ACC112 (cell line): ENCODE data around the gene GNAL.

ENCODE experiments used
- H2AFZ ChIP-seq: fragments of 200-600 bp; sonication (generic); one replicate; pipeline ENCODE4 v1.6.0; 2017; ENCODE audit warnings: antibody characterized with exemption, low read length; ENCODE audit not compliant: unreplicated experiment
- H3K27ac ChIP-seq: fragments of 200-600 bp; sonication (generic); 2 replicates; pipeline ENCODE4 v1.5.1; 2014; ENCODE audit warnings: low read depth, mild to moderate bottlenecking, antibody characterized with exemption, low read length, moderate library complexity
- H3K27me3 ChIP-seq: fragments of 200-600 bp; sonication (generic); 2 replicates; pipeline ENCODE4 v1.6.1; 2014; ENCODE audit warnings: mild to moderate bottlenecking, antibody characterized with exemption, low read length, moderate library complexity, mixed read lengths; ENCODE audit not compliant: insufficient read depth
- H3K36me3 ChIP-seq: fragments of 200-600 bp; sonication (generic); 2 replicates; pipeline ENCODE4 v1.6.1; 2016; ENCODE audit warnings: mild to moderate bottlenecking, antibody characterized with exemption, low read length, moderate library complexity, mixed read lengths; ENCODE audit not compliant: insufficient read depth
- H3K4me1 ChIP-seq: fragments of 200-600 bp; sonication (generic); one replicate; pipeline ENCODE4 v1.6.1; 2016; ENCODE audit warnings: low read length, mixed read lengths; ENCODE audit not compliant: insufficient read depth, unreplicated experiment, control insufficient read depth
- H3K4me3 ChIP-seq: fragments of 200-600 bp; sonication (generic); 2 replicates; pipeline ENCODE4 v1.5.1; 2014; ENCODE audit warnings: mild to moderate bottlenecking, low read depth, low read length
- H3K79me2 ChIP-seq: fragments of 200-600 bp; sonication (generic); one replicate; pipeline ENCODE4 v1.6.0; 2016; ENCODE audit warnings: low read length; ENCODE audit not compliant: control insufficient read depth, unreplicated experiment, insufficient read depth

GNAL gene

GRCh38 chr18:11785444-11786055, 96.5 kb downstream of the GNAL start:
- Histone ChIP-seq H2AFZ (no peak overlapping the region), H3K79me2 (no peaks in the 10 kb centered on the region), H3K27ac (no peak overlapping the region), H3K36me3 (no peaks in the 10 kb centered on the region), H3K4me3 (no peak overlapping the region), H3K27me3 (0 out of 2 replicates have a peak, but pooled peaks cover 3% of the 10 kb centered on the region), H3K4me1 (no peaks in the 10 kb centered on the region)

DNA sequence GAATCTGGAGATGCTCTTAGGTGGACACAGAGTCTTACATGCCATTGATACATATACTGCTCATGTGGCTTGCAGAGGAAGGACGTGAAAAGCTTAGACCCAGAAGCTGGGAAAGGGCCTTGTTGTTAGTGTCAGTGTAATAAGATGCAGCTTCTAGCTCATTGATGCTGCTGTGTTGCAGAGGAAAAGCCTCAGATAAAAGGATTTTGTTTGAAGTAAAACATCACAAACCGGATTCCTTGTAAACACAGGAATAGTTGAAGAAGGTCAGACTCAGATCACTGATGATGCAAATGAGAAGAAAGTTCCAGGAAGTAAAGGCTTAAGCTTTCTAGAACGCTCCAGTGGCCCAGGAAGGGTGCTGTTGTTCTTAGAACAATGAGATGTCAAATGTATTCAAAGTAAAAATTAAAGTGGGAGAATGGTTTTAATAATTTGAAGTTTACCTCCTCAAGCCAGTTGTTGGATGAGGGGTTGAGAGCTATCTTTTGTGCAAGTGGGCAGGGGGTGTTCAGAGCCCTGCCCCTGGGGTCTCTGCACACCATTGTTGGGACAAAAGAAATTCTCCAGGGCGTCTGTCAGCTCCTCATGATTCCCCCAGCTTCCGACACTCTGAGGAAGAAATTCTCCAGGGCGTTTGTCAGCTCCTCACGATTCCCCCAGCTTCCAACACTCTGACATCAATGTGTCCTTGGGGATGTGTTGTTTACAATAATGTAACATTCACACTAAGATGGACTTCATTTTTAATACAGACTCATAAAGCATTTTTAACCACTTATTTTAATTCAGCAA, 100.8 kb downstream of the GNAL start:
- no peak overlapping the region for H3K4me3 ChIP-seq
- H2AFZ ChIP-seq: peak overlapping the region; percentile 22

GRCh38 chr18:11791131-11791530, 102.1 kb downstream of the GNAL start:
- H3K79me2 ChIP-seq: no peaks in the 10 kb centered on the region
- no peak overlapping the region for H2AFZ ChIP-seq
- no peak overlapping the region for H3K27ac ChIP-seq
- no peak overlapping the region for H3K4me3 ChIP-seq
- no peaks in the 10 kb centered on the region for H3K36me3 ChIP-seq
- peaks cover 3% of the 10 kb centered on the region; the same call in 1 of the 2 replicates for H3K27me3 ChIP-seq
- H3K4me1 ChIP-seq: no peaks in the 10 kb centered on the region

More for the DNA sequence above, 100.8 kb downstream of the GNAL start:
- H3K27me3 ChIP-seq: peaks cover 3% of the 10 kb centered on the region; the same call in 1 of the 2 replicates
- no peaks in the 10 kb centered on the region for H3K79me2 ChIP-seq
- no peaks in the 10 kb centered on the region for H3K4me1 ChIP-seq
- H3K27ac ChIP-seq: no peak overlapping the region
- no peaks in the 10 kb centered on the region for H3K36me3 ChIP-seq

DNA sequence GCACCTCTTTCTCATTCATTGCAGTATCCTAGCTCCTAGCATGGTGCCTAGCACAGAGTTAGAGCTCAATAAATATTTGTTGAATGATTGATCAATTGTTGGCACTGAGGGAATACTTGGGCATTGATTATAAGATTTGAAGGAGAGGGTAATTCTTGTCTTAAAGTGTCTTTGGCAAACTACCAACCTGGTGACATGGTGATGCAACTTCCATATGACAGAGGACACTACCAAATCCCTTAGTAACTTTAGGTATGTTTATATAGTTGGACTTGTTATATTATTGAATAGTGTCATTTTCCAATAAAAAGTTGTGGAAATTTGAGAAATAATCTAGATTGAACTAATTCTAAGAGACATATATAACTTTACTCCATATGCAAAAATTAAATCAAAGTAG, 103.6 kb downstream of the GNAL start:
- no peaks in the 10 kb centered on the region for H3K79me2 ChIP-seq
- no peak overlapping the region for H2AFZ ChIP-seq
- H3K27me3 ChIP-seq: peaks cover 3% of the 10 kb centered on the region; the same call in 1 of the 2 replicates
- no peaks in the 10 kb centered on the region for H3K36me3 ChIP-seq
- H3K4me1 ChIP-seq: no peaks in the 10 kb centered on the region
- no peak overlapping the region for H3K4me3 ChIP-seq
- no peak overlapping the region for H3K27ac ChIP-seq

DNA sequence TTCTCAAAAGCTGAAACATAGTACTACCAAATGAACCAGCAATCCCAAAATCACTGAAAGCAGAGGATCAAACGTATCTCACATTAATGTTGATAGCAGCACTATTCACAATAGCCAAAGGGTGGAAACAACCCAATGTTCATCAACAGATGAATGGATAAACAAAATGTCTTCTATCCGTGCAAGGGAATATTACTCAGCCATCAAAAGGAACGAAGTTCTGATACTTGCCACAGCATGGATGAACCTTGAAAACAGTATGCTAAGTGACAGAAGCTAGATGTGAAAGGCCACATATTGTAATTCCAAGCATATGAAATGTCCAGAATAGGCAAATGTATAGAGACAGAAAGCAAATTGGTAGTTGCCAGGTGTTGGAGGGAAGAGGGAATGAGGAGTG, 105.1 kb downstream of the GNAL start:
- H2AFZ ChIP-seq: no peak overlapping the region
- H3K4me1 ChIP-seq: no peaks in the 10 kb centered on the region
- H3K4me3 ChIP-seq: no peak overlapping the region
- H3K36me3 ChIP-seq: no peaks in the 10 kb centered on the region
- no peaks in the 10 kb centered on the region for H3K79me2 ChIP-seq
- H3K27me3 ChIP-seq: peaks cover 3% of the 10 kb centered on the region; the same call in 1 of the 2 replicates
- no peak overlapping the region for H3K27ac ChIP-seq

- Histone ChIP-seq H3K36me3 (no peaks in the 10 kb centered on the region), H3K79me2 (no peaks in the 10 kb centered on the region), H3K27me3 (peaks cover 6% of the 10 kb centered on the region; the same call in 1 of the 2 replicates), H3K4me3 (no peak overlapping the region), H3K4me1 (no peaks in the 10 kb centered on the region), H3K27ac (no peak overlapping the region), H2AFZ (no peak overlapping the region)
Measured at GRCh38 chr18:11795916-11796315, 106.9 kb downstream of the GNAL start.

GRCh38 chr18:11798271-11798670, 109.2 kb downstream of the GNAL start:
- Histone ChIP-seq H3K36me3 (no peaks in the 10 kb centered on the region), H3K27me3 (peaks cover 11% of the 10 kb centered on the region; the same call in 1 of the 2 replicates), H3K79me2 (no peaks in the 10 kb centered on the region), H3K27ac (no peak overlapping the region), H3K4me1 (no peaks in the 10 kb centered on the region), H2AFZ (no peak overlapping the region), H3K4me3 (no peak overlapping the region)

DNA sequence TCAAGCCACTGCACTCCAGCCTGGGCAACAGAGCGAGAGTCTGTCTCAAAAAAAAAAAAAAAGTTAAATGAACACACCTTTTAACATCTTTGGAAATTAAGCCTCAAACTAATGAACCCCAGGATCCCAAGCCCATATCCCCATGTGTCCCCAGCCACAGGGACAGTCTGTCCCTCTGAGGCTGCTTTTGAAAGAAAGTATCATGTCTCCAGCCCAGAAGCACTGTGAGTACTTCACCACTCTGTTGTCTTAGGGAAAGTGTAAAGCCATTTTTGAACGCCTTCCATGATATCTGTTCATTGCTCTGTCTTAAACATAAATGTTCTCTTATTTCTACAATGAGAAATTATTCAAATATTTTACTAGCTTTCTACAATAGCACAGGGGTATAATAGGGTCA, 110.0 kb downstream of the GNAL start:
- Histone ChIP-seq H2AFZ (no peak overlapping the region), H3K36me3 (no peaks in the 10 kb centered on the region), H3K79me2 (no peaks in the 10 kb centered on the region), H3K27me3 (peaks cover 11% of the 10 kb centered on the region; the same call in 1 of the 2 replicates), H3K4me1 (no peaks in the 10 kb centered on the region), H3K27ac (no peak overlapping the region), H3K4me3 (no peak overlapping the region)

- H3K4me1 ChIP-seq: no peaks in the 10 kb centered on the region
- H3K27ac ChIP-seq: no peak overlapping the region
- peaks cover 11% of the 10 kb centered on the region; the same call in 1 of the 2 replicates for H3K27me3 ChIP-seq
- no peak overlapping the region for H3K4me3 ChIP-seq
- H3K36me3 ChIP-seq: no peaks in the 10 kb centered on the region
- no peak overlapping the region for H2AFZ ChIP-seq
- no peaks in the 10 kb centered on the region for H3K79me2 ChIP-seq
Measured at GRCh38 chr18:11800566-11801334, 111.7 kb downstream of the GNAL start.

- Histone ChIP-seq H3K4me1 (peaks cover 5% of the 10 kb centered on the region), H3K27ac (no peak overlapping the region), H3K4me3 (no peak overlapping the region), H3K36me3 (no peaks in the 10 kb centered on the region), H3K27me3 (peaks cover 14% of the 10 kb centered on the region; the same call in 1 of the 2 replicates), H2AFZ (no peak overlapping the region), H3K79me2 (no peaks in the 10 kb centered on the region)
Measured at GRCh38 chr18:11801573-11801972, 112.5 kb downstream of the GNAL start.
